Esophagus muscularis mucosa (tissue), 4 donors: Measurements from ENCODE around the gene CAMKK2. TPM values are rescaled to one million over a fixed set of nuclear protein-coding genes. Genes with fewer than 3 reads are reported as not detected.
"Not testable (repeated sequence)": the region's sequence is repeated elsewhere in the genome, so short reads cannot be mapped to it uniquely, and the experiment has no call there.

Experiments used
- DNase-seq: peaks from one replicate; pipeline ENCODE4 v3.0.0-alpha.2; 2017; ENCODE audit errors: extremely low spot score
- H3K27ac ChIP-seq, 4 donors: fragments of 200-600 bp; sonication (generic); replicated peaks in 1 of 4; 1 replicate in 3 of 4; 2 replicates in 1 of 4; pipeline ENCODE4 v1.5.1; 2016 to 2019; ENCODE audit warnings: mild to moderate bottlenecking in 1 of 4
- H3K27me3 ChIP-seq, 4 donors: fragments of 200-600 bp; sonication (generic); one replicate each; pipeline versions ENCODE4 v1.5.1 to v1.6.0; 2016 to 2019
- H3K36me3 ChIP-seq, 4 donors: fragments of 200-600 bp; sonication (generic); one replicate each; pipeline ENCODE4 v1.5.1; 2016 to 2019
- H3K4me1 ChIP-seq, 4 donors: fragments of 200-600 bp; sonication (generic); one replicate each; pipeline ENCODE4 v1.5.1; 2016 to 2019
- H3K4me3 ChIP-seq, 4 donors: fragments of 200-600 bp; sonication (generic); 1 replicate in 2 of 4; 2 replicates in 2 of 4; pipeline ENCODE4 v1.5.1; 2016 to 2019; ENCODE audit warnings: mild to moderate bottlenecking in 4 of 4, moderate library complexity in 1 of 4
- H3K9me3 ChIP-seq, 4 donors: fragments of 200-600 bp; sonication (generic); 1 replicate in 3 of 4; 2 replicates in 1 of 4; pipeline ENCODE4 v1.5.1; 2016 to 2019
- EP300 ChIP-seq: sonication (generic); formaldehyde crosslinking; IDR thresholded peaks from one replicate; pipeline ENCODE4 v1.6.1; 2017; ENCODE audit warnings: antibody characterized with exemption
- POLR2A ChIP-seq: fragments of 450-650 bp; IDR thresholded peaks from one replicate; pipeline ENCODE4 v1.6.1; 2017; ENCODE audit warnings: antibody characterized with exemption, moderate library complexity, mild to moderate bottlenecking, low read depth
- POLR2AphosphoS5 ChIP-seq, 2 donors: sonication (generic); formaldehyde crosslinking; IDR thresholded peaks; one replicate each; pipeline ENCODE4 v1.6.1; 2017; ENCODE audit warnings: antibody characterized with exemption in 2 of 2
- WGBS: methylation state at CpG from one replicate; pipeline ENCODE4 v1.1.5; 2018; 5-methylcytosine and 5-hydroxymethylcytosine counted together
- intact Hi-C: fragments of 100-400 bp; cut with DNase I; formaldehyde crosslinking; loops from one replicate; pipeline ENCODE4 v1.15.1; 2023
- total RNA-seq, 4 donors: library from RNA; depleted of rRNA; stranded (reverse); fragments of >200 nt; gene quantifications; one replicate each; pipeline versions ENCODE4 v1.1.0 to v1.2.1, GENCODE V29; 2016
- TF ChIP-seq, protein P1 (sequence below), 3 experiments: fragments of 200-600 bp in 2 of 3; fragments of 450-650 bp in 1 of 3; sonication (generic) in 2 of 3; IDR thresholded peaks; one replicate each; pipeline ENCODE4 v1.5.1; 2017 to 2019; ENCODE audit warnings: antibody characterized with exemption in 3 of 3, mild to moderate bottlenecking in 2 of 3, moderate library complexity in 1 of 3

CAMKK2 gene
- total RNA-seq, 4 donors from 2014 or later, result 23.9 to 45.0 (median 37.4) TPM

DNA sequence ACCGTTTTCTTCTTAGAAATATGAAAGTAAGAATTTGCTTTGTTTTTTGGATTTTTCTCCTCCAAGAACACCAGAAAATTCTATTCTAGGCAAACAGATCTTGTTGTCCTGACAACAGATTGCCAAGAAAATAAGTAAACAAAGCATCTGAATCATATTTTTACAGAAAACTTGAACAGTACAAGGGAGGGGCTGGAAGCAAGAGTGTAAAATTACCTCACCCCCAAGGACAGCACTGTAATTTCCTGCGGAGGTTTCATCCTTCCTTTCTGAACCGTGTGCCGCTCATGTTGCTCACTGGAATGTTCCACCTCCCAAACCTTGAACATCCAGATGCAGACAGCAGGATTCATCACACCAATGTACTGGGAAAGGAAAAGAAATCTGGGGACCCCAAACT, 5.4 kb upstream of the CAMKK2 start:
- no peaks in the 10 kb centered on the region for H3K27me3 ChIP-seq
- WGBS, result 43% methylated on average over 4 of the region's 4 CpGs
- no peak overlapping the region for H3K27ac ChIP-seq
- intact Hi-C loops, result no loop called here
- TF ChIP-seq POLR2A, result no peak
- TF ChIP-seq, protein P1, sequence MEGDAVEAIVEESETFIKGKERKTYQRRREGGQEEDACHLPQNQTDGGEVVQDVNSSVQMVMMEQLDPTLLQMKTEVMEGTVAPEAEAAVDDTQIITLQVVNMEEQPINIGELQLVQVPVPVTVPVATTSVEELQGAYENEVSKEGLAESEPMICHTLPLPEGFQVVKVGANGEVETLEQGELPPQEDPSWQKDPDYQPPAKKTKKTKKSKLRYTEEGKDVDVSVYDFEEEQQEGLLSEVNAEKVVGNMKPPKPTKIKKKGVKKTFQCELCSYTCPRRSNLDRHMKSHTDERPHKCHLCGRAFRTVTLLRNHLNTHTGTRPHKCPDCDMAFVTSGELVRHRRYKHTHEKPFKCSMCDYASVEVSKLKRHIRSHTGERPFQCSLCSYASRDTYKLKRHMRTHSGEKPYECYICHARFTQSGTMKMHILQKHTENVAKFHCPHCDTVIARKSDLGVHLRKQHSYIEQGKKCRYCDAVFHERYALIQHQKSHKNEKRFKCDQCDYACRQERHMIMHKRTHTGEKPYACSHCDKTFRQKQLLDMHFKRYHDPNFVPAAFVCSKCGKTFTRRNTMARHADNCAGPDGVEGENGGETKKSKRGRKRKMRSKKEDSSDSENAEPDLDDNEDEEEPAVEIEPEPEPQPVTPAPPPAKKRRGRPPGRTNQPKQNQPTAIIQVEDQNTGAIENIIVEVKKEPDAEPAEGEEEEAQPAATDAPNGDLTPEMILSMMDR (IDR thresholded peaks at IDR 0.05), result no peak
- TF ChIP-seq EP300, result no peak
- TF ChIP-seq POLR2AphosphoS5 (IDR thresholded peaks at IDR 0.05), result no peak
- H3K9me3 ChIP-seq, result no peaks in the 10 kb centered on the region
- H3K36me3 ChIP-seq, result no peaks in the 10 kb centered on the region
- DNase-seq, result no peak
- peaks cover 8 to 12% (median 11%) of the 10 kb centered on the region in 4 donors for H3K4me1 ChIP-seq
- H3K4me3 ChIP-seq, result no peak overlapping the region

DNA sequence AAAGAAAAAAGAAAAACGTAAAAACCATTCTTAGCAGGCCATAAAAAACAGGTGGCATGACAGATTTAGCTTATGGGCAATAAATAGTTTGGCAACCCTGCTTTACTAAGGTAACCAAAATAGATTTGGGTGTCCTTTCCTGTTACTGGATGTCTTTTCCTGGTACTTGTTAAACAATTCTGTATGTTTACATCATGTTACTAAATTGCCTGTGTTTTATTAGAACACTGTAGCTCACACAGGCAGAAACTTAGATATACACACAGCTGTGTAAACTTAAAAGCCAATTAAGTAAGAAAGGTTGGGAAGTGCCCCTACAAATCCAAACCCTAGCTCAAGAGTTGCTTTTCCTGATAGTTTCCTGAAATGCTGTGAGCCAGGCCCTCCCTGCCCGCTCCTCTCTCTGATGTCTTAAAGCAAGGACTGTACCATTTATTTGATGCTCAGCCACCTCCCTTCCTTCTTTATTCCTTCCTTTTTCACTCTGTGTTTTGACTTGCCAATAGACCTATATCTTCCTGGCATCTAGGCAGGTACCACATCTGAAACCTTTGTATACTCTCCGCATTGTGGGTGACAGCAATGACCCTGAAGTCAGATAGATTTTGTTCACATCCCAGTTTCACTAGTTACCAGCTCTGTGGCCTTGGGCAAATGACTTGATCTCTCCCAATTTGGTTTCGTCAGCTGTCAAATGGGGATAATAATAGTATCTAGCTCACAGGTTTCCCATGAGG, 3.7 kb upstream of the CAMKK2 start:
- intact Hi-C loops, result no loop called here
- H3K36me3 ChIP-seq, result no peaks in the 10 kb centered on the region
- no peak for TF ChIP-seq EP300
- TF ChIP-seq, protein P1 (IDR thresholded peaks at IDR 0.05), result no peak
- TF ChIP-seq POLR2A, result no peak
- no peak for TF ChIP-seq POLR2AphosphoS5 (IDR thresholded peaks at IDR 0.05)
- peaks cover 14 to 19% (median 19%) of the 10 kb centered on the region in 4 donors for H3K4me1 ChIP-seq
- H3K9me3 ChIP-seq, result no peaks in the 10 kb centered on the region
- no peaks in the 10 kb centered on the region for H3K27me3 ChIP-seq
- no peak for DNase-seq
- H3K4me3 ChIP-seq, result no peak overlapping the region
- WGBS, result 86% methylated on average over 4 of the region's 4 CpGs
- no peak overlapping the region for H3K27ac ChIP-seq

DNA sequence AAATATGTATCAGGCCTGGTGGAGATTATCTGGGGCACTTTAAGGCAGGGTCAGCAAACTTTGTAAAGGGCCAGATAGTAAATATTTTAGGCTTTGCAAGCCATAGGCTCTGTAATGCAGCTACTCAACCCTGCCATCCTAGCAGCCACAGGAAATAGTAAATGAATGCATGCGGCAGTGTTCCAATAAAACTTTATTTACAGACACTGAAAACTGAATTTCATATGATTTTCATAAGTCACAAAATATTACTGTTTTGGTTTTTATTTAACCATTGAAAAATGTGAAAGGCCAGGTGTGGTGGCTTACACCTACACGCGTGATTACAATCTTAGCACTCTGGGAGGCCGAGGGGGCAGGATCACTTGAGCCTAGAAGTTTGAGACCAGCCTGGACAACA, 3.2 kb upstream of the CAMKK2 start:
- 98% methylated on average over 4 of the region's 4 CpGs for WGBS
- H3K9me3 ChIP-seq, result no peaks in the 10 kb centered on the region
- intact Hi-C loops, result no loop called here

DNA sequence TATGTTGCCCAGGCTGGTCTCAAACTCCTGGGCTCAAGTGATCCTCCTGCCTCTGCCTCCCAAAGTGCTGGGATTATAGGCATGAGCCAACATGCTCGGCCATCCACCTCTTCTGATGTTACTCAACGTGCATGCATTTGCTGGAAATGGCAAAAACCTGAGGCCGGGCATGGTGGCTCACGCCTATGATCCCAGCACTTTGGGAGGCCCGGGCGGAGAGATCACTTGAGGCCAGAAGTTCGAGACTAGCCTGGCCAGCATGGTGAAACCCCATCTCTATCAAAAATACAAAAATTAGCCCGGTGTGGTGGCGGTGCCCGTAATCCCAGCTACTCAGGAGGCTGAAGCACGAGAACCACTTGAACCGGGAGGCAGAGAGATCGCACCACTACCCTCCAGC, 1.9 kb upstream of the CAMKK2 start:
- WGBS, result 98% methylated on average over 13 of the region's 13 CpGs
- H3K27ac ChIP-seq, intact Hi-C loops, H3K27me3 ChIP-seq, H3K4me3 ChIP-seq, DNase-seq, H3K36me3 ChIP-seq, H3K9me3 ChIP-seq: not testable (repeated sequence)
- peaks cover 25 to 36% (median 32%) of the 10 kb centered on the region in 4 donors for H3K4me1 ChIP-seq

More for the DNA sequence above, 3.2 kb upstream of the CAMKK2 start:
- TF ChIP-seq POLR2AphosphoS5 (IDR thresholded peaks at IDR 0.05) (no peak), EP300 (no peak), POLR2A (no peak)
- TF ChIP-seq, protein P1 (IDR thresholded peaks at IDR 0.05), result no peak
- Histone ChIP-seq H3K36me3 (no peaks in the 10 kb centered on the region), H3K4me1 (peaks cover 19 to 25% (median 25%) of the 10 kb centered on the region in 4 donors), H3K4me3 (no peak overlapping the region), H3K27me3 (no peaks in the 10 kb centered on the region), H3K27ac (no peak overlapping the region)
- DNase-seq, result no peak

DNA sequence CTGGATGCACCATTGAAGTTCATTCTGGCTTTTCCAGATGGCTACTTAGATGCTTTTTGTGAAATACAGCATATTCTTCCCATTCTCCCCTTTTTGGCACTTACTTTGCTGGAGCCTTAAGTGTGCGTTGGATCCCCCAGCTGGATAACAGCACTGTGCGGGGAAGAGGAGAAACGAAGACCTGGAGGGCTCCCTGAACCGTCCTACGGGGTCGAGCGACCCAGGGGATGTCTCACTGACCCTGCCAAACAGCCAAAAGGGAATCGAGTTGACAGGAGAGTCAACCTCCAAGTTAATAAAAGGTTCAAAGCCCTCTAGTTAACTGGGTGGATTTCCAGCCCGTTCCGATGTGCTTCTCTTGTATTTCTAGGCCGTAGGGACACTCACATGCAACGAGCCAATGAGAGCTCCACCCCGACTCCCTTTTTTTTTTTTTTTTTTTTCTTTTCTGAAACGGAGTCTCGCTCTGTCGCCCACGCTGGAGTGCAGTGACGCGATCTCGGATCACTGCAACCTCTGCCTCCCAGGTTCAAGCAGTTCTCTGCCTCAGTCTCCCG, 1.0 kb upstream of the CAMKK2 start:
- no peak for DNase-seq
- Histone ChIP-seq H3K9me3 (no peaks in the 10 kb centered on the region), H3K27ac (peak overlapping the region; percentile 84 to 89 (median 86)), H3K4me3 (peak overlapping the region; percentile 95 to 100 (median 99)), H3K4me1 (peaks cover 25 to 36% (median 33%) of the 10 kb centered on the region in 4 donors), H3K36me3 (peaks cover 0 to 6% (median 3%) of the 10 kb centered on the region in 4 donors), H3K27me3 (no peaks in the 10 kb centered on the region)
- 8% methylated on average over 21 of the region's 21 CpGs for WGBS
- TF ChIP-seq EP300, result no peak
- TF ChIP-seq POLR2AphosphoS5 (IDR thresholded peaks at IDR 0.05), result no peak
- TF ChIP-seq, protein P1 (IDR thresholded peaks at IDR 0.05), result no peak
- no peak for TF ChIP-seq POLR2A
- intact Hi-C loops, result no loop called here
